HG03280 (cell line): Measurements from ENCODE around the gene CATSPERD.
"Not testable (repeated sequence)": the region's sequence is repeated elsewhere in the genome, so short reads cannot be mapped to it uniquely, and the experiment has no call there.

ENCODE experiments used
- ATAC-seq: cut with Tn5 transposase; IDR thresholded peaks from one replicate; pipeline ENCODE4 v1.9.1; 2021; ENCODE audit warnings: mild to moderate bottlenecking, moderate library complexity; ENCODE audit not compliant: unreplicated experiment

The CATSPERD gene

GRCh38 chr19:5719274-5719960 lies 1.0 kb upstream of the CATSPERD start:
- no peak for ATAC-seq

- ATAC-seq: no peak
Observed at GRCh38 chr19:5727453-5728050, 7.1 kb downstream of the CATSPERD start.

- ATAC-seq: not testable (repeated sequence)
Observed at GRCh38 chr19:5733172-5733571, 12.7 kb downstream of the CATSPERD start.

- no peak for ATAC-seq
Observed at GRCh38 chr19:5738423-5738822, 18.0 kb downstream of the CATSPERD start.

GRCh38 chr19:5742051-5742450 lies 21.6 kb downstream of the CATSPERD start:
- no peak for ATAC-seq

- ATAC-seq: no peak
Observed at GRCh38 chr19:5743630-5744029, 23.2 kb downstream of the CATSPERD start.

- not testable (repeated sequence) for ATAC-seq
Observed at GRCh38 chr19:5744999-5745398, 24.6 kb downstream of the CATSPERD start.

- ATAC-seq: not testable (repeated sequence)
Observed at GRCh38 chr19:5748920-5749319, 28.5 kb downstream of the CATSPERD start.

- no peak for ATAC-seq
Observed at GRCh38 chr19:5749505-5749904, 29.1 kb downstream of the CATSPERD start.

GRCh38 chr19:5751709-5752108 lies 31.3 kb downstream of the CATSPERD start:
- no peak for ATAC-seq

GRCh38 chr19:5753743-5754142 lies 33.3 kb downstream of the CATSPERD start:
- ATAC-seq: no peak

GRCh38 chr19:5762608-5763217 lies 42.3 kb downstream of the CATSPERD start:
- ATAC-seq: no peak

GRCh38 chr19:5765220-5765619 lies 44.8 kb downstream of the CATSPERD start:
- ATAC-seq: no peak

GRCh38 chr19:5767949-5768348 lies 47.5 kb downstream of the CATSPERD start:
- no peak for ATAC-seq

GRCh38 chr19:5772416-5772815 lies 52.0 kb downstream of the CATSPERD start:
- no peak for ATAC-seq

- no peak for ATAC-seq
Observed at GRCh38 chr19:5773276-5773675, 52.8 kb downstream of the CATSPERD start.

- no peak for ATAC-seq
Observed at GRCh38 chr19:5774921-5775320, 54.5 kb downstream of the CATSPERD start.

- no peak for ATAC-seq
Observed at GRCh38 chr19:5775668-5776309, 55.4 kb downstream of the CATSPERD start.

GRCh38 chr19:5778402-5778801 lies 58.0 kb downstream of the CATSPERD start:
- no peak for ATAC-seq

- ATAC-seq: not testable (repeated sequence)
Observed at GRCh38 chr19:5780916-5781315, 60.5 kb downstream of the CATSPERD start.

GRCh38 chr19:5782322-5782721 lies 61.9 kb downstream of the CATSPERD start:
- ATAC-seq: no peak
